Lung (tissue), 12 donors: ENCODE measurements around the gene LTBP1. TPM values are rescaled to one million over a fixed set of nuclear protein-coding genes. Genes with fewer than 3 reads are reported as not detected.

Source experiments
- ATAC-seq: fragments of 200-7000 bp; cut with Tn5 transposase; one replicate; pipeline ENCODE4 v1.9.1; 2020; ENCODE audit warnings: moderate number of reproducible peaks; ENCODE audit not compliant: insufficient read depth, low FRiP score
- DNase-seq, 3 donors: peaks; one replicate each; pipeline ENCODE4 v3.0.0-alpha.2; 2013 to 2017
- H3K27ac ChIP-seq, 2 donors: one replicate each; pipeline ENCODE4 v1.5.1; 2013; ENCODE audit warnings: mild to moderate bottlenecking in 2 of 2, moderate library complexity in 2 of 2, control low read depth in 1 of 2, inconsistent platforms in 1 of 2, low read depth in 1 of 2, low read length in 1 of 2
- H3K27me3 ChIP-seq, 3 donors: one replicate each; pipeline ENCODE4 v1.5.1; 2013; ENCODE audit warnings: low read length in 2 of 3; ENCODE audit not compliant: control insufficient read depth in 3 of 3, insufficient read depth in 3 of 3
- H3K36me3 ChIP-seq, 4 donors: one replicate each; pipeline ENCODE4 v1.5.1; 2013; ENCODE audit warnings: low read length in 4 of 4, mild to moderate bottlenecking in 1 of 4, moderate library complexity in 1 of 4; ENCODE audit not compliant: control insufficient read depth in 4 of 4, insufficient read depth in 4 of 4
- H3K4me1 ChIP-seq, 5 donors: one replicate each; pipeline ENCODE4 v1.5.1; 2013; ENCODE audit warnings: low read length in 5 of 5, mild to moderate bottlenecking in 2 of 5, moderate library complexity in 1 of 5; ENCODE audit not compliant: control insufficient read depth in 5 of 5, insufficient read depth in 5 of 5
- H3K4me3 ChIP-seq: one replicate; pipeline ENCODE4 v1.5.1; 2013; ENCODE audit warnings: mild to moderate bottlenecking, control low read depth, moderate library complexity
- H3K9ac ChIP-seq, 2 donors: one replicate each; pipeline ENCODE4 v1.5.1; 2013; ENCODE audit warnings: low read length in 2 of 2, control low read depth in 1 of 2; ENCODE audit not compliant: insufficient read depth in 1 of 2
- H3K9me3 ChIP-seq, 4 donors: one replicate each; pipeline ENCODE4 v1.5.1; 2013; ENCODE audit warnings: low read length in 3 of 4, mild to moderate bottlenecking in 1 of 4, moderate library complexity in 1 of 4; ENCODE audit not compliant: control insufficient read depth in 4 of 4, insufficient read depth in 3 of 4
- WGBS, 2 donors: extraction: QIAGEN DNeasy Blood & Tissue Kit; methylation state at CpG; one replicate each; pipeline ENCODE4 v1.1.7; 2013; 5-methylcytosine and 5-hydroxymethylcytosine counted together
- polyA plus RNA-seq, 2 donors: library from polyadenylated mRNA; stranded (reverse); fragments of 200-250 nt; gene quantifications; one replicate each; pipeline ENCODE4 v1.2.1, GENCODE V29; 2013
- total RNA-seq, 2 donors: library from RNA; depleted of rRNA in 1 of 2; stranded (reverse); fragments of >200 nt in 1 of 2; gene quantifications; one replicate each; pipeline ENCODE4 v1.2.1, GENCODE V29; 2014 to 2021
- TF ChIP-seq, protein P1 (sequence below): IDR thresholded peaks from 2 replicates; pipeline ENCODE4 v1.5.1; 2012; ENCODE audit warnings: mild to moderate bottlenecking; ENCODE audit errors: control extremely low read depth, extremely low read depth
- donor health status: control.
- donor health status: control.
- donor health status: Bipolar disorder and iron deficiency.
- donor health status: healthy.
- donor health status: DM: yes; HTN: yes; CAD: no.

The LTBP1 gene
- total and polyA plus RNA-seq, 4 donors = 8.8 to 57.4 (median 28.6) TPM

DNA sequence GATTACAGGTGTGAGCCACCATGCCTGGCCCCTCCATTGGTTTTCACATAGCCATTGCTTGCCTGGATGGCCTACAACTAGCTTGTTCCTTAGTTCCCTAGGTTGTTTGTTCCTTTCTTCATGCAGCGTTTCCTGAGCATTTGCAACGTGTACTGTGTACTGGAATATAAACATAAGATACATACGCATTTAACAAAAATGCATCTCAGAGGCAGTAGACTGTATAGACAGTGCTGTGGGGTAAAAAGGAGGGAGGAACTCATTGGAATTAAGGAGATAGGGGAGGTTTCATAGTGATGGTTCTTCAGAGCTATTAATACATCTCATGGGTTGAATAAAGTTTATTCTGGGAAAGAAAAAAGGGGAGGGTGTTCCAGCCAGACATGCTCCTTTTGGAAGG is 269.2 kb downstream of the LTBP1 start:
- no peaks in the 10 kb centered on the region for H3K36me3 ChIP-seq
- no peak for ATAC-seq
- no peak overlapping the region for H3K9ac ChIP-seq
- TF ChIP-seq, protein P1, sequence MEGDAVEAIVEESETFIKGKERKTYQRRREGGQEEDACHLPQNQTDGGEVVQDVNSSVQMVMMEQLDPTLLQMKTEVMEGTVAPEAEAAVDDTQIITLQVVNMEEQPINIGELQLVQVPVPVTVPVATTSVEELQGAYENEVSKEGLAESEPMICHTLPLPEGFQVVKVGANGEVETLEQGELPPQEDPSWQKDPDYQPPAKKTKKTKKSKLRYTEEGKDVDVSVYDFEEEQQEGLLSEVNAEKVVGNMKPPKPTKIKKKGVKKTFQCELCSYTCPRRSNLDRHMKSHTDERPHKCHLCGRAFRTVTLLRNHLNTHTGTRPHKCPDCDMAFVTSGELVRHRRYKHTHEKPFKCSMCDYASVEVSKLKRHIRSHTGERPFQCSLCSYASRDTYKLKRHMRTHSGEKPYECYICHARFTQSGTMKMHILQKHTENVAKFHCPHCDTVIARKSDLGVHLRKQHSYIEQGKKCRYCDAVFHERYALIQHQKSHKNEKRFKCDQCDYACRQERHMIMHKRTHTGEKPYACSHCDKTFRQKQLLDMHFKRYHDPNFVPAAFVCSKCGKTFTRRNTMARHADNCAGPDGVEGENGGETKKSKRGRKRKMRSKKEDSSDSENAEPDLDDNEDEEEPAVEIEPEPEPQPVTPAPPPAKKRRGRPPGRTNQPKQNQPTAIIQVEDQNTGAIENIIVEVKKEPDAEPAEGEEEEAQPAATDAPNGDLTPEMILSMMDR = no peak
- 86 to 89% methylated on average over 3 of the region's 3 CpGs for WGBS, 2 donors
- no peaks in the 10 kb centered on the region for H3K27me3 ChIP-seq
- H3K9me3 ChIP-seq = no peaks in the 10 kb centered on the region
- no peak overlapping the region for H3K4me3 ChIP-seq
- H3K4me1 ChIP-seq = peaks cover 7 to 28% (median 12%) of the 10 kb centered on the region in 5 donors
- peak overlapping the region in 1 of 2 donors; percentile 24 for H3K27ac ChIP-seq
- no peak for DNase-seq

DNA sequence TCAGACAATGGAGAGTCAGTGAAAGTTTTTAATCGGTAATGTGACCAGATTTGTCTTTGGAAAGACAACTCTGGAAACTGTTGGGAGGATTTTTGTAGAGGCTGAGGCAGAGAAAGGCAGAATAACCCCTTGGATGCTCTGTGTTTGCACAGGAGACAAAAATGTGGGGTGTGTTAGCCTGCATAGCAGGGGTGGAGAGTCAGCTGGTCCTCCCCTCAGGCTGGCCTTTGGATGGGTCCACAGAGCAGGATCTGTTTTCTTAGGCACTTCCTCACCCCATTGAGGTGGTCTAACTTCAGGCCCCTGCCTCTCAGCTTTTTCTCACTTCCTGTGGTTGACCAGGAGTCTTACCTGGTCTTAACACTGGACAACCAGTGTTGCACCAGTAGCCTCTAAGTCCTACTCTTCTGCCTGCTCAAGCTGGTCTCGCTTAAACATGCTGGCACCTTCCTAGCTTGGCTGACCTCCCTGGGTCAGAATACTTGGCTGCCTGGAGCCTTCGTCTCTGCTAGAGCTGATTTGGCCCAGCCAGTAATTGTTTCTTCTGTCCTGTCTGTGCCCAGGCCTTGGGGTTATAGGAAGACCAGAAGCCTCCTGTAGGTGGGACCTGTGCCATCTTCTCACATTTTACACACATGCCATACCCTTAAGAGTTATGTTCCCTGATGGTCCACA is 269.9 kb downstream of the LTBP1 start:
- Histone ChIP-seq H3K4me3 (no peak overlapping the region), H3K27me3 (no peaks in the 10 kb centered on the region), H3K36me3 (peaks cover 0 to 4% (median 0%) of the 10 kb centered on the region in 4 donors), H3K27ac (peak overlapping the region; percentile 45 to 51), H3K9ac (no peak overlapping the region), H3K4me1 (peaks cover 7 to 35% (median 12%) of the 10 kb centered on the region in 5 donors), H3K9me3 (no peaks in the 10 kb centered on the region)
- peak; percentile 61 to 67 (median 65) for DNase-seq
- WGBS, 2 donors = 71 to 86% methylated on average over 3 of the region's 3 CpGs
- ATAC-seq = no peak
- TF ChIP-seq, protein P1 = no peak

DNA sequence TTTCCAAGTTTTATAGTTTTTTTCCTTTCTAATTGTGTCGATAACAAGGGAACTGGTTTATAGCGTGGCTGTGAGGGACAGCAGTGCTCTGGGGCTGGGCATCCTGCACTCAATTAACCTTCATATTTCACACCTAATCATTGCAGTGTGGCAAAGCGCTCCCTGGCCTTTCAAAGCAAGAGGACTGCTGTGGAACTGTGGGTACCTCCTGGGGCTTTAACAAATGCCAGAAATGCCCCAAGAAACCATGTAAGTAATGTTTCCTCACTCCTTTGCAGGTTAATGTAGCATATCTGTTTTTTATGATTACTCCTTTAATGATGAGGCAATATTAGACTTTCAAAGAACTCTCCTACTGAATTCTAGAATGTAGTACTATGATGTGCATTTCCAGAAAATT is 270.7 kb downstream of the LTBP1 start:
- H3K9me3 ChIP-seq = no peaks in the 10 kb centered on the region
- H3K36me3 ChIP-seq = peaks cover 0 to 4% (median 0%) of the 10 kb centered on the region in 4 donors
- no peak for ATAC-seq
- WGBS, 2 donors = 88 to 97% methylated on average over 3 of the region's 3 CpGs
- no peaks in the 10 kb centered on the region for H3K27me3 ChIP-seq
- H3K27ac ChIP-seq = no peak overlapping the region
- TF ChIP-seq, protein P1 = no peak
- no peak overlapping the region for H3K9ac ChIP-seq
- H3K4me3 ChIP-seq = no peak overlapping the region
- no peak for DNase-seq
- peaks cover 7 to 35% (median 12%) of the 10 kb centered on the region in 5 donors for H3K4me1 ChIP-seq
